Neural progenitor cell (in vitro differentiated cells): Measurements from ENCODE around the gene DNER.

Source experiments
- CTCF ChIP-seq: fragments of 200-600 bp; sonication (generic); IDR thresholded peaks from 2 replicates; pipeline ENCODE4 v1.5.1; 2017; ENCODE audit warnings: antibody characterized with exemption, mild to moderate bottlenecking
- EZH2 ChIP-seq: fragments of 200-600 bp; sonication (generic); IDR thresholded peaks from 2 replicates; pipeline ENCODE4 v1.6.1; 2017; ENCODE audit warnings: antibody characterized with exemption, mild to moderate bottlenecking, moderate library complexity

DNA sequence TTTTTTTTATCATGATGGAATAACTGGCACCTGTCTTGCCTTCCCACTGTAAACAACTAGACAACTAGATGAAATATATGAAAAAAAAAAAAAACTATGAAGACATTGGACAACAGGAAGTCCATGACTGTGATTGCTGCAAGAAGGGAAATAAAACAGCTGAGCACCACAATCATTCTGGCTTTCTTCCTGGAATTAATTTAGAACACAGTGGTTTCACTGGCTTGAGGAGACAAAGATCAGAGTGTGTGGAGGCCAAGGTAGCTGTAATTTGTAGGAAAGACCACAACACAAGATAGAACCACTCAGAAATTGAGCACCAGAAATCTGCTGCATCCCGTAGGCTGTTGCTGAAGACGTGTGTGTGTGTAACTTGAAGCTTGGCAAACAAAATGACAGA, 322.2 kb downstream of the DNER start:
- no peak for TF ChIP-seq CTCF
- TF ChIP-seq EZH2 = no peak
